HG03064 (cell line): ENCODE results near the gene PHRF1.

ENCODE experiments used
- ATAC-seq: cut with Tn5 transposase; IDR thresholded peaks from one replicate; pipeline ENCODE4 v1.9.1; 2021; ENCODE audit warnings: low read depth; ENCODE audit not compliant: unreplicated experiment

PHRF1 gene

GRCh38 chr11:575996-576768 lies at the start of gene PHRF1:
PHRF1 (plus strand) TSS chr11:576470; CDS start chr11:581513, 5,043 bp downstream.
- ATAC-seq: peak; percentile 70

GRCh38 chr11:528166-528814 lies 48.0 kb upstream of the PHRF1 start:
- no peak for ATAC-seq

- ATAC-seq: no peak
These were observed 47.2 kb upstream of the PHRF1 start for GRCh38 chr11:528815-529727.

GRCh38 chr11:529728-530411 lies 46.4 kb upstream of the PHRF1 start:
- no peak for ATAC-seq

GRCh38 chr11:530960-531831 lies 45.1 kb upstream of the PHRF1 start:
- ATAC-seq: no peak

- ATAC-seq: no peak
These were observed 44.2 kb upstream of the PHRF1 start for GRCh38 chr11:531919-532526.

GRCh38 chr11:532527-532985 lies 43.7 kb upstream of the PHRF1 start:
- ATAC-seq: no peak

GRCh38 chr11:532986-533585 lies 43.2 kb upstream of the PHRF1 start:
- no peak for ATAC-seq

- no peak for ATAC-seq
These were observed 42.5 kb upstream of the PHRF1 start for GRCh38 chr11:533586-534395.

- ATAC-seq: no peak
These were observed 41.7 kb upstream of the PHRF1 start for GRCh38 chr11:534396-535209.

GRCh38 chr11:535210-535518 lies 41.1 kb upstream of the PHRF1 start:
- peak; percentile 6 for ATAC-seq

- ATAC-seq: peak; percentile 62
These were observed 40.5 kb upstream of the PHRF1 start, which contains the start of gene HRAS for GRCh38 chr11:535519-536454. HRAS (minus strand) TSS chr11:535576.

- ATAC-seq: no peak
These were observed 39.2 kb upstream of the PHRF1 start, which contains the start of gene LRRC56 for GRCh38 chr11:536841-537621. LRRC56 (plus strand) TSS chr11:537527; CDS start chr11:540685, 3,158 bp downstream.

- no peak for ATAC-seq
These were observed 38.4 kb upstream of the PHRF1 start for GRCh38 chr11:537622-538430.
